Right ventricle myocardium inferior (tissue), 1 donor: ENCODE results near the gene RNASE7. TPM values are rescaled to one million over a fixed set of nuclear protein-coding genes. Genes with fewer than 3 reads are reported as not detected.
"Not testable (repeated sequence)": the region's sequence is repeated elsewhere in the genome, so short reads cannot be mapped to it uniquely, and the experiment has no call there.

Experiments
- ATAC-seq: fragments of 200-7000 bp; cut with Tn5 transposase; one replicate; pipeline ENCODE4 v1.9.1; 2020; ENCODE audit warnings: mild to moderate bottlenecking, moderate library complexity
- DNase-seq: peaks from one replicate; pipeline ENCODE4 v3.0.0; 2021; ENCODE audit errors: missing footprints
- intact Hi-C: fragments of 100-400 bp; cut with DNase I; formaldehyde crosslinking; loops from one replicate; pipeline ENCODE4 v1.11.0; 2022
- total RNA-seq: library from RNA; stranded (reverse); fragmentation: NEBNext Ultra II Directional; extraction: Animal tissue kit (Norgen Biotek cat#: 25700); gene quantifications from one replicate; pipeline ENCODE4 v1.2.1, GENCODE V29; 2021
- donor health status: DM: no; HTN: yes; CAD: no; lungs with severe emphysema.

The RNASE7 gene
- total RNA-seq, 1 donor from 2014 or later = not detected

DNA sequence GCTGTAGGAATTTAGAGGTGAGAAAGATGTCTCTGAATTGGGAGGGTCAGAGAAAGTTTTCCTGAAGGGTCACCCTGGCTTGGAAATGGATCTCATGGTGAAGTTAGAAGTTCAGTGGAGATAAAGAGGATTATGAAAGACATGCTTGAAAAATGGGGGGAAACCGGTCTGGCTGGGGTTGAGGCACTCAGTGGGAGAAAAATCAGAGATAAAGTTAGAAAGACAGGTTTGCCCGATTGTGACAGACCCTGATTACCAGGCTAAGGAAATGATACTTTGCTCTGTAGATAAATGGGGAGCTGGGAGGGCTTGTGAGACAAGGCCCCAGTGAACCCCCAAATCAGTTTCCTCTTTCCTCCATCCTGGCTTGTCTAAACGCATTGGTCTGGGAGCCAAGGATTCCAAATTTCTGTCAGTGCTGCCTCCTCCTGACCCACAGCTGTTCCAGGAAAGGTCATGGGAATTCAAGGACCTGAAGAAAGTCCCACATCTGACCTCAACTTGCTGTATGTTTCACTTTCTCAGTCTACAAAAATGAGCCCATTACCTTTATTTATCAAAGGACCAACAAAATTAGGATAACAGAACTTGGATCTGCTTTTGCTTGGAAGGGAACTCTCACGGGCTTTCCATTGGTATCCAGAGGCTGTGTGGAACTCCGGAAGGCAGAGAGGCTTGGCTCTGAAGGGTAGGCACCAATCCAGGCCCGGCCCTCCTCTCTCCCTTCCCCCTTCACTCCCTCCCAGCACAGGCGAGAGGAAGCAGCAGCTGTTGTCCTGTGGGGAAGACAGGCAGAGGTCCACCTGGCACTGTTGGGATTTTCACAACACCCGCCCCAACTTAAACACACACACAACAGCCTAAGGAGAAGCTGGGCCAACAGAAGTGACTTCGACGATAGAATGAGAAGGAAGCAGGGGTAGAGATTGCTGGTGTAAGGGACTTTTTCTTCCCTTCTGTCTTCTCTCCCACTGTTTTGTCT, 3.4 kb upstream of the RNASE7 start:
- DNase-seq (peak; percentile 91), ATAC-seq (peak; percentile 97)
- intact Hi-C loops = loop anchor here (1.0 kb wide), 1 partner anchor 13 kb away; the partner anchor contains the start of gene NDRG2

DNA sequence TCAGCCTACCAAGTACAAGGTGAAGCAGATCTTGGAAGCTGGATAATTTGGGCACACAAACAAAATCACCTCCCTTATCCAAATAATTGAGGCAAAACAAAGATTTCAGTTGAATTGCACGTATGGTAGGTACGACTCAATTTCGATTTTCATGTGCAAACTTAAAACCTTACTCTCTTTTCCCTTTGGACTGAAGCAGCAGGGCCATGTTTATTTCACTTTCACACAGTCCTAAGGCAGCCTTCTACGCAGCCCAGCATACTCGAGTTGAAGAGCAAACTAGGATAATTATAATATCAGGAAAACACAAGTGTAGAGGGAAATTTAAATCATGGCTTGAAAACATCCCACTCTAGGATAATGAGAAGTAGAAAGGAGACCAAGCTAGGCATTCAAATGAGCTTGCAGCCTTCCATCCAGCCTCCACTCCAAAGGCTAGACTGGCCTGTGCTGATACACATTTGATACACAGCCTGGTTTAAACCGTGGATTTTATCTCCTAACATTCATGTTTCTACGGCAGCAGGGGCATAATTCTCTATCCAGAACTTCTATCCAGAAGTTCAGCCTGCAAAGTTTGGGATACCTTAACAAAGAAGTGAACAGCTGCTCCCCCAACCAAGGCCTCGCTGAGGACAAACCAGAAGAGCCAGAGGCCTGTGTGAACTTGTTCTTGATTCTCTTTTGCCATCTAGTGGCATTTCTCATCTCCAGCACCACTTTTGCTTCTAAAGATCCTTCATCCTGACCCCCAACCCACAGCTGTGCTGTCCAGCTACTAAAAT, 2.4 kb upstream of the RNASE7 start:
- DNase-seq (no peak), ATAC-seq (peak; percentile 73)
- intact Hi-C loops = loop anchor here (1.0 to 5.0 kb wide), 5 partner anchors 14 to 357 kb away; partner anchors contain the start of genes NDRG2 and RNASE4

DNA sequence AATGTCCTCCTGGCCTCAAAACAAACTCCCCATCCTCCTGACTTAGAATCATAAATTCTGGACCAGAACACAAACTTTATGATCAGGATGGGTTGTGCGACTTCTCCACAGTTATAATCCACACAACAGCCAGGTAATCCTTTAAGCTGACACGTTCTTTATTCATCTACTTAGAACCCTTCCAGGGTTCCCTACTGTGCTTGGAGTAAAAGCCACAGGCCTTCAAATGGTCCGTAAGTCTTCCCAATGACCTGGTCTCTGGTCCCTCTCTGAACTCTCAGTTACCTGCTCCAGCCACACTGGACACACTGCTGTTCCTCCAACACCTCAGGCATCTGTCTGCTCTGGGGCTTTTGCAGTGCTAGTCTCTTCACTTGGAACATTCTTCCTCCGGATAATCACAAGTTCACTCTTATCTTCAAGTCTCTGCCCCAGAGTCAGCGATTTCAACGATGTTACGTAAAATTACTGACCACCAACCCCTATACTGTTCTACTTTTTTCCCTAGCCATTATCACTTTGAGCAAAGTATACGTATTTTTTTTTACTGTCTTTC, 1.7 kb upstream of the RNASE7 start:
- intact Hi-C loops = loop anchor here (1.0 to 5.0 kb wide), 4 partner anchors 26 to 358 kb away; partner anchors contain the start of gene RNASE4
- DNase-seq = no peak

DNA sequence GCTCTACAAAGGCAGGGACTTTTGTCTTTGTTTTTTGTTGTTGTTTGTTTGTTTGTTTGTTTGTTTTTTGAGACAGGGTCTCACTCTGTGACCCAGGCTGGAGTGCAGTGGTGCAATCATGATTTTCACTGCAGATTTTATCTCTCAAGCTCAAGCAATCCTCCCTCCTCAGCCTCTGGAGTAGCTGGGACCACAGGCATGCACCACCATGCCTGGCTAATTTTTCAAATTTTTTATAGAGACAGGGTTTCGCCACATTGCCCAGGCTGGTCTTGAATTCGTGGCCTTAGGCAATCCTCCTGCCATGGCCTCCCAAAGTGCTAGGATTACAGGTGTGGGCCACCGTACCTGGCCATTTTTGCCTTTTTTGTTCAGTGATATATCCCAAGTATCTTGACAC, 1.2 kb upstream of the RNASE7 start:
- not testable (repeated sequence) for ATAC-seq

More for the DNA sequence above, 1.7 kb upstream of the RNASE7 start:
- no peak for ATAC-seq

DNA sequence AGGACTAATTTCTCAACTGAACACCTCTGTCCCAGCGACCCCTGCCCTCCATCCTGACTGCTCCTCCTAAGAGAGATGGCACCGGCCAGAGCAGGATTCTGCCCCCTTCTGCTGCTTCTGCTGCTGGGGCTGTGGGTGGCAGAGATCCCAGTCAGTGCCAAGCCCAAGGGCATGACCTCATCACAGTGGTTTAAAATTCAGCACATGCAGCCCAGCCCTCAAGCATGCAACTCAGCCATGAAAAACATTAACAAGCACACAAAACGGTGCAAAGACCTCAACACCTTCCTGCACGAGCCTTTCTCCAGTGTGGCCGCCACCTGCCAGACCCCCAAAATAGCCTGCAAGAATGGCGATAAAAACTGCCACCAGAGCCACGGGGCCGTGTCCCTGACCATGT, 756 bp downstream of the RNASE7 start:
- DNase-seq = no peak
- intact Hi-C loops = loop anchor here (5.0 kb wide), 1 partner anchor 361 kb away; the partner anchor contains the start of gene RNASE4

More for the DNA sequence above, 1.2 kb upstream of the RNASE7 start:
- intact Hi-C loops = loop anchor here (1.0 to 5.0 kb wide), 4 partner anchors 27 to 359 kb away; partner anchors contain the start of gene RNASE4
- DNase-seq = not testable (repeated sequence)

DNA sequence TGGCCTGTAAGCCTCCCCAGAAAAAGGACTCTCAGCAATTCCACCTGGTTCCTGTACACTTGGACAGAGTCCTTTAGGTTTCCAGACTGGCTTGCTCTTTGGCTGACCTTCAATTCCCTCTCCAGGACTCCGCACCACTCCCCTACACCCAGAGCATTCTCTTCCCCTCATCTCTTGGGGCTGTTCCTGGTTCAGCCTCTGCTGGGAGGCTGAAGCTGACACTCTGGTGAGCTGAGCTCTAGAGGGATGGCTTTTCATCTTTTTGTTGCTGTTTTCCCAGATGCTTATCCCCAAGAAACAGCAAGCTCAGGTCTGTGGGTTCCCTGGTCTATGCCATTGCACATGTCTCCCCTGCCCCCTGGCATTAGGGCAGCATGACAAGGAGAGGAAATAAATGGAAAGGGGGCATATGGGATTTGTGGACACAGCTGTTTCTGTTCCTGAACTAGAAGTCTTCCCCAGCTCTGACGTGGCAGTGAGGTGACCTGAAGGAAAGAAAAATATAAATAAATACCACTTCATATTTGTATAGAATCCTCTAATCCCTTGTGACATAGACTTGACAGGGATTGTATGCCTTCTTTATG, 1.3 kb downstream of the RNASE7 start:
- ATAC-seq (no peak), DNase-seq (no peak)
- intact Hi-C loops = loop anchor here (5.0 kb wide), 1 partner anchor 361 kb away; the partner anchor contains the start of gene RNASE4

More for the DNA sequence above, 756 bp downstream of the RNASE7 start:
- ATAC-seq = no peak

DNA sequence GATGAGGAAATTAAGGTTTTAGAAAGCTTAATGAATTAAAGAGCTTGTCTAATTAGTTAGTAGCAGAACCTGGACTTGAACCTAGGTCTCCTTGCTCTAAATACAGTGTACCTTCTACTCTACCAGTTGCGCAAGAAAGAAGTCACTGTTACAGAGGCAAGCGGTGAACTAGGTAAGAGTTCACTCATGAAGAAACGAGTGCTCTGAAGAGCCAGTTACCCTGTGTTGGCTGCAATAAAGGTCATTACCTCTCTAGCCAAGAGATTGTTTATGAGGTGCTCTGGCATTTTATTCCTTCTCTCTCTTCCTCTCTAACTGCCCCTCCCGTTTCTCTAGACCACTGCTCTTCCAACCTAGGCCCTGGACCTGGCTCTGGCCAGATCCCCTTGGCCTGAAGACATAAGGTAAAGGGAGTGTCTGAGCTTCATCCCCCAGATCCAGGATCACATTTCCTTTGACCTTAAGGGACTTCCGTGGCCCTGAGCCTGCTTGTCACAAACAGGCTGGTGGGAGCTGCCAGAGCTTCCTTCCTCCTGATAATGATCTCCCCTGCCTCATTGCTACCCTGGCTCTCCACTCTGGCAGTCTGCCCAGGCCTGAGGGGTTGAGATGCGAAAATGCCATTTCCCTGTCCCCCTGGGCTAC, 1.9 kb downstream of the RNASE7 start:
- DNase-seq (no peak), ATAC-seq (peak; percentile 22)
- intact Hi-C loops = loop anchor here (5.0 kb wide), 1 partner anchor 362 kb away; the partner anchor contains the start of gene RNASE4

DNA sequence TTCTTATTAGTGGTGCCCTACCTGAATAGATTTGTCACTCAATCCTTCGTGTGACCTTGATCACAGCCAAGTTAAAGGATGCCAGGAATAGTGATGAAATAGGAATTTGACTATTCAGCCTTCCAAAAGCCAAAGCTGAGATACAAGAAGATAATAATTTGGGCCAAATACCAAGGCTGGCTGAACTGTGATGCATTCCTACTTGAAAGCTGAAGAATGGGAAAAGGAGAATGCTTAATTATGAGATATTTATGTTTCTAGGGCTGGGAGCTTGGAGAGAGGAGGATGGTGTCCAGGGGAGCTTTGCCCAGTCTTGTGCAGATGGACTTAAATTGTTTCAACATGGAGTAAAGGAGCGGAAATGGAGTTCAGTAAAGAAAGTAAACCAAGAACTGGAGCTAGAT, 5.2 kb downstream of the RNASE7 start:
- ATAC-seq (no peak), DNase-seq (no peak)
- intact Hi-C loops = no loop called here

DNA sequence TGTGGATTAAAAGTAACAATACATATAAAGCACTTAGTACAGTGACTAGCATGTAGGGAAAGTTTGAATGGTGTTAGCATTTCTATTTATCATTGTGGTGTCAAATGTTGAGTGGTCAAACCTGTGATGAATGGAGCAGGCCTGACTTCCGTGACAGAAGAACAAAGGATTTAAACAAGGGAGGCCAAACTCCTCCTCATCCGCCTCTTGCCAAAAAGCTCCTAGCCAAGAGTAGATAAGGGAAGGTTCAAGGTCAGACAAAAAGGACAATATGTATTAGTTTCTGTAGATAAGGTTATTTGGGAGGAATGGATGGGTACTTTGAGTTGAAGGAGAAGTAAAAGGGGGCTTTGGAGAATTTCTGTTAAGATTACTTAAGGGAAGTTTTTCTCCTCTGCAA, 6.5 kb downstream of the RNASE7 start:
- peak; percentile 50 for ATAC-seq
- intact Hi-C loops = no loop called here
- no peak for DNase-seq

DNA sequence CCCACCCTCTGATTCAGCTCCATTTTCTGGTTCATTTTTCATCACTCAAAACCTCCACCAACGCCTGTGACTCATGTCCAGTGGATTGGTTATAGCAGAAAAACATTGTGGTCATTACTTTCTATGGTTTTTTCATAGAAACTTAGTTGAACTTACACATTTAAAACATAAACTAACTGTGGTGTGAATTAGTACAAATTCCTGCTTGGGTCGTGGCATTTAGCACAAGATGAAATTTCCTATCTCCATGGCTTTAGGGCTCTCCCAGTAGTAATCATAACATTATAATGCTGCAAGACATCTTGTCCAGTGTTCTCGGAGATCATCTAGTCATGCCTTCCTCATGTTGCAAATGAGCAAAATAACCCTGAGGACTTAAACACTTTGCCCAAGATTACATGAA, 7.1 kb downstream of the RNASE7 start:
- no peak for ATAC-seq
- intact Hi-C loops = no loop called here

DNA sequence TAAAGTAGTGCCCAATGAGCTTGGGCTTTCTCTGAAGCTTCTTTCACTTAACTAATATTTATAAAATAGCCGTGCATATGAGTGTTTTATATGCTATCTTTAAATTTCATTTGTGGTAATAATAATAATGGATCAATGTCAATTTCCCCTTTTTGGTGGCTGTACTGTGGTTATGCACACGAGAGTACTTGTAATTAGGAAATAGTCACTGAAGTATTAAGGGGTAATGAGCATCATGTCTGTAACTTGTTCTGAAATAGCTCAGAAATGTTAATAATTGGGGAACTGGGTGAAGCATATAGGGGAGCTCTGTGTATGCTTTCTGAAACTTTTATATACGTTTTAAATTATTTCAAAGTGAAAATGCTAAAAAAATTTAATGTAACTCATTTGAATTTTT, 8.4 kb downstream of the RNASE7 start:
- ATAC-seq (no peak), DNase-seq (no peak)
- intact Hi-C loops = no loop called here

More for the DNA sequence above, 7.1 kb downstream of the RNASE7 start:
- DNase-seq = no peak

DNA sequence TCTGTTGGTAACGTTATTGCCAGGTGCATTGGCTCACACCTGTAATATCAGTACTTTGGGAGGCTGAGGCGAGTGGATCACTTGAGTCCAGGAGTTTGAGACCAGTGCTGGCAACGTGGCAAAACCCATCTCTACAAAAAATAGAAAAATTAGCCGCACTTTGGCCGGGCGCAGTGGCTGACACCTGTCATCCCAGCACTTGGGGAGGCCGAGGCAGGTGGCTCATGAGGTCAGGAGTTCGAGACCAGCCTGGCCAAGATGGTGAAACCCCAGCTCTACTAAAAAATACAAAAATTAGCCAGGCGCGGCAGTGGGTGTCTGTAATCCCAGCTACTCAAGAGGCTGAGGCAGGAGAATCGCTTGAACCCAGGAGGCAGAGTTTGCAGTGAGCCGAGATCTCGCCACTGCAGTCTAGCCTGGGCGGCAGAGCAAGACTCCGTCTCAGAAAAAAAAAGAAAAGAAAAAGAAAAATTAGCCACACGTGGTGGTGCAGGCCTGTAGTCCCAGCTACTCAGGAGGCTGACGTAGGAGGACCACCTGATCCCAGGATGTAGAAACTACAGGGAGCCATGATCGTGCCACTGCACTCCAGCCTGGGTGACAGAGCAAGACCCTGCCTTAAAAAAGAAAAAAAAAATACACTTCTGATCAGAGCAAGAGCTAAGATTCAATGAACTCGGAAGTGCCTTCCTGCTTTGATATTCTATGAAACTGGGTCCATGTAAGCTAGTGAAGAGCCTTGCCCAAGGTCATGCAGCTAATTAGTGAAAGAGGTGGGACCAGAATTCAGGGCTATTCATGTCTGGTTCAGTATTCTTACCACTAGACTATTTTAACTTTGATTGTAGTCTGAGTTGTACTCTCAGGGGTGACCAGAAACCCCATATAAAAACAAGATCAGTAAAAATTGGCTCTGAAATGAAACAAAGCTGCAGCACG, 11.3 kb downstream of the RNASE7 start:
- intact Hi-C loops = no loop called here
- ATAC-seq = no peak
- no peak for DNase-seq

DNA sequence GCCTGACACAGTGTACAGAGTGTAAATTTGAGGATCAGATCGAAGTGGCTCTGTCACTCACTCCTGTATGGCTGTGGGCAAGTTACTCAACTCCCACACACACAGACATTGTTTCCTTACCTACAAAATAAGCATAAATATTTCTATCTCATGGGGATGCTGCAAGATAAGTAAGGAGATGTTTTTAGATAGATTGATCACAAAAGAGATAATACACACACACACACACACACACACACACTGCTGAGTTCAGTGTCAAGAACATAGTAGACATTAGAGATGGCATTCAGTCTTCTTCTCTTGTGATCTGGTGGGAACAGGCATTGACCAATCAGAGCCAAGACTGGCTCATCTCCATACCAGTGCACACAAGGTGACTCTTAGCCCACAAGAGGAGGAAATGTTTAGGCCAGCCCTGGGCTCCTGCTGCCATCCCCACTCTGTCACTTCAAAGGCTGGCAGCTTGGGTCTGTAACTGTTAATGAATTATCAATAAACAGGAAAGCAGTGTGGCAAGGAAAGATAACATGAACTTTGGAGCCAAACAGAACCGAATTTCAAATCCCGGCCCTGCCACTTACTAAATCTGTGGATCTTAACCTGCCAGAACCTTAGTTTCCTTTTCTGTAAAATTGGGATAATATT, 12.1 kb downstream of the RNASE7 start:
- ATAC-seq (no peak), DNase-seq (no peak)
- intact Hi-C loops = no loop called here

DNA sequence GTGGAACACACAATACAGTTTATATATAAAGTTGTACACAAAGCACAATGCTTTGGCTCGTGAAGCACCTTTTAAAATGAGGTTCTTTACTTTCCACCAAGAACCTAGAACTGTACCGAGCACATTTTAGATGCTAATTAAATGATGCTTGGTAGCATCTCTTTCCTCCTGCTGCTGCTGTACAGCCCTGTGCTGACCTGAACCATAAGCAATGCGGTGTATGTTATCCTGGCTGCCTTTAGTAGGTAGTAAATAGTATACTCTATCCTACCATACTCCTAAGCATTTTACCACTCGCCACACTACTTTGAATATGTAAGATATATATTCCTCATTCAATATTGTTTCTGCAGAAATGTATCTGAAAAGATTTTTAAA, 12.6 kb downstream of the RNASE7 start:
- intact Hi-C loops = no loop called here
- DNase-seq (no peak), ATAC-seq (no peak)

DNA sequence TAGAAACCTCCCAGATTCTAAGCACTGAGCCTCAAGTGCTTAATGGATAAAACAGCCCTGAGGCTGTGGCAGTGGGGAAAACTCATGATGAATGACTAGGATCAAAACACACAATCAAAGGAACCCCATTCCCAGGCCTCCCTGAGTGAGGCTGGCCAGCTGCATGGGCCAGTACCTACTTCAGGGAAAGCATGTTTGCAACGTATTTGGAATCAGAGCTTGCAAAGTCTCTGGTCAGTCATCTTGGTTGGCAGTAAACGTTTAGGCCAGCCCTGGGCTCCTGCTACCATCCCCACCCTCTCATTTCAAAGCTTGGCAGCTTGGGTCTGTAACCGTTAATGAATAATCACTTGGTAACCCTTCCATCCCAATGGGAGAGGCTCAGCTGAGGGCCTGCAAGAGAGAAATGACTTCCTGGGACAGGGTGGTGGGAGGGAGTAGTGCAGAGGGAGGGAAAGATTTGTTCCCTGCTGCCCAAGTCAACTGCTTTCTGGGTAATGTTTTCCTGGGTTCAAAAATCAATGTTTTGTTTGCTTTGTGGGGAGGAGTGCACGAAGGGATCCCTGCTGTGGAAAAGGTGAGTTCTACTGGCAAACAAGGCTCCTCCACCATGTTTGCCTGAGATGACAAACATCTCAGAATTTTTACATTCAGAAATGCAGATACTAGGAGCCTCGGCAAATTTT, 13.4 kb downstream of the RNASE7 start:
- no peak for ATAC-seq
- DNase-seq = no peak
- intact Hi-C loops = no loop called here
